Activated naive CD8-positive, alpha-beta T cell treated with anti-CD3 and anti-CD28 coated beads, Interleukin-2, amount 10 ng/mL, durations not matched to agents 7 days and 5 days (primary cell): ENCODE data around the gene VGF. TPM values are rescaled to one million over a fixed set of nuclear protein-coding genes. Genes with fewer than 3 reads are reported as not detected.
A peak's percentile ranks its signal among the peaks of the same experiment; 100 is the strongest.
"Not testable (repeated sequence)": the region's sequence is repeated elsewhere in the genome, so short reads cannot be mapped to it uniquely, and the experiment has no call there.

Source experiments
- ATAC-seq: fragments of 150-1000 bp; cut with Tn5 transposase; one replicate; pipeline ENCODE4 v1.10.0; 2021; ENCODE audit warnings: low read depth, moderate library complexity
- POLR2A ChIA-PET: fragments of 350-600 bp; sonication (Branson Sonifier 250); formaldehyde crosslinking; loops from one replicate; lab custom pipeline; 2021; ENCODE audit warnings: antibody characterized with exemption; lab: Charles Lee
- DNase-seq: peaks from one replicate; pipeline ENCODE4 v3.0.0; 2021
- H3K27ac Mint-ChIP-seq: one replicate; pipeline ENCODE4 v1.8.0; 2022; ENCODE audit warnings: mild to moderate bottlenecking, mixed read lengths
- H3K27me3 Mint-ChIP-seq: one replicate; pipeline ENCODE4 v1.8.0; 2022; ENCODE audit warnings: mild to moderate bottlenecking, moderate library complexity, mixed read lengths
- H3K36me3 Mint-ChIP-seq: one replicate; pipeline ENCODE4 v1.8.0; 2021; ENCODE audit warnings: mild to moderate bottlenecking, mixed read lengths
- H3K4me1 Mint-ChIP-seq: one replicate; pipeline ENCODE4 v1.8.0; 2021; ENCODE audit warnings: mixed read lengths
- H3K4me3 Mint-ChIP-seq: one replicate; pipeline ENCODE4 v1.8.0; 2022; ENCODE audit warnings: mild to moderate bottlenecking, moderate library complexity, mixed read lengths
- H3K9me3 Mint-ChIP-seq: one replicate; pipeline ENCODE4 v1.8.0; 2021; ENCODE audit warnings: mixed read lengths
- total RNA-seq, 2 experiments: library from RNA; stranded (reverse); gene quantifications; one replicate each; pipeline ENCODE4 v1.2.3, GENCODE V29; 2021

The VGF gene
- total RNA-seq, 2 experiments from 2014 or later = 0.14 to 0.17 TPM

DNA sequence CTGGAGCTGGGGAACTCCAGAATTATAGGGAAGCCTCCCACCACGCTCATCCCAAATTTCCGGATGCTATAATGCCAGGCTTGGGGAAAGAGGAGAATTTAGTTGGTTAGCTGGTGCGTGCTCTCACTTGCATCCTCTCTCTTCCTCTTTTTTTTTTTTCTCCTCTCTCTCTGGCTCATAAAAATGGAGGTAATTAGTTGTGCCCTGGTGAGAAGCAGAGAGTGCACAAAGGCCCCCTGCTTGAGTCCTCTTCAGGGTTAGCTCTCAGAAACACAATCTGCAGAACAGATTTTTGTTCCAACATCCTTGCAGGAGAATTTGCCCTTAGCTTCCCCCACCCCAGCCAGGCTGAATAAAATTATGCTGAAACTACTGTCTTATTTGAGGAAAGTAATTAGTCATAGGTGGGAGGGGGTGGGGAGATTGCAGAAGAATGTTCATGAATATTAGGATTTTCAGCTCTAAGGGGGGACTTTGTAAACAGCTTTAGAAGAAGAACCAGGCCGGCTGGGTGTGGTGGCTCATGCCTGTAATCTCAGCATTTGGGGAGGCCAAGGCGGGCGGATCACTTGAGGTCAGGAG lies 30.9 kb downstream of the VGF start:
- Mint-ChIP-seq H3K9me3 (no peaks in the 10 kb centered on the region), H3K4me3 (no peak overlapping the region), H3K4me1 (peaks cover 19% of the 10 kb centered on the region)

DNA sequence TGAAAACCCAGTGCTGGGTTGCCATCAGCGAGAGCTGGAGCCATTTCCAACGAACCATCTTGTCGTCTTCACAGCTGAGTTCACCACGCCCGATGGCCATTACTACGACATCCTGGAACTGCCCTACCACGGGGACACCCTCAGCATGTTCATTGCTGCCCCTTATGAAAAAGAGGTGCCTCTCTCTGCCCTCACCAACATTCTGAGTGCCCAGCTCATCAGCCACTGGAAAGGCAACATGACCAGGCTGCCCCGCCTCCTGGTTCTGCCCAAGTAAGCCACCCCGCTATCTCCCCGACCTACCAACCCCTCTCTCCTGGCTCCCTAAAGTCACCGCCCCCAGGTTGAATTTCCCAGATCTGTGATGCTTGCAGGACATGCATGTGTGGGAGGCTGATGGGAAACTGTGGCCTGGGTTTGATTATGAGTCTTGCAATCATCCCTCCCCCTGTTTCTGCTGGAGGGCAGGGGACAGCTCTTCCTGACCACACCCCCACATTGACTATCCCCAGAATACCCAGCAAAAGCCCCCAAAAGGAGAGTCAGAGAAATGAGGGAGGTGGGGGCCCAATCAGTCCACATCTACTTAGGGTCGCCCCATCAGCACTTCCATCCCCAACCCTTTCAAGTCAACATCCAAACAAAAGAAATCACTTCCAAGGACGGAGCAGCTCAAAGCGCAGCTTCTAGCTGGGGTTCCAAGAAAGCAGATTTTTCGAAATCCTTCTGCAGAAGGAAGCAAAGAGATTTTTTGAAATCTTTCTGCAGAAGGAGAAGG lies 31.6 kb downstream of the VGF start:
- Mint-ChIP-seq H3K4me1 (peaks cover 17% of the 10 kb centered on the region), H3K36me3 (no peaks in the 10 kb centered on the region), H3K27ac (no peak overlapping the region), H3K9me3 (no peaks in the 10 kb centered on the region), H3K27me3 (peaks cover 52% of the 10 kb centered on the region), H3K4me3 (no peak overlapping the region)
- ATAC-seq (no peak), DNase-seq (no peak)
- POLR2A ChIA-PET = no interaction called here

More for the DNA sequence above, 30.9 kb downstream of the VGF start:
- DNase-seq (no peak), ATAC-seq (no peak)
- no peak overlapping the region for H3K27ac Mint-ChIP-seq
- H3K27me3 Mint-ChIP-seq = peaks cover 48% of the 10 kb centered on the region
- H3K36me3 Mint-ChIP-seq = no peaks in the 10 kb centered on the region
- POLR2A ChIA-PET = no interaction called here

GRCh38 chr7:101132626-101133600 lies 32.5 kb downstream of the VGF start:
- ATAC-seq, H3K4me3 Mint-ChIP-seq, H3K27ac Mint-ChIP-seq, H3K36me3 Mint-ChIP-seq, H3K9me3 Mint-ChIP-seq, DNase-seq, POLR2A ChIA-PET: not testable (repeated sequence)
- Mint-ChIP-seq H3K4me1 (peaks cover 14% of the 10 kb centered on the region), H3K27me3 (peaks cover 57% of the 10 kb centered on the region)

GRCh38 chr7:101129603-101130117 lies 35.7 kb downstream of the VGF start:
- Mint-ChIP-seq H3K4me1 (peaks cover 32% of the 10 kb centered on the region), H3K9me3 (no peaks in the 10 kb centered on the region), H3K27me3 (peaks cover 47% of the 10 kb centered on the region), H3K27ac (no peak overlapping the region), H3K4me3 (no peak overlapping the region), H3K36me3 (no peaks in the 10 kb centered on the region)
- DNase-seq (no peak), ATAC-seq (no peak)
- POLR2A ChIA-PET = interaction anchor here (0.6 kb wide), 1 partner anchor 70 kb away, joined by 4 read pairs; no protein-coding TSS in a partner anchor

DNA sequence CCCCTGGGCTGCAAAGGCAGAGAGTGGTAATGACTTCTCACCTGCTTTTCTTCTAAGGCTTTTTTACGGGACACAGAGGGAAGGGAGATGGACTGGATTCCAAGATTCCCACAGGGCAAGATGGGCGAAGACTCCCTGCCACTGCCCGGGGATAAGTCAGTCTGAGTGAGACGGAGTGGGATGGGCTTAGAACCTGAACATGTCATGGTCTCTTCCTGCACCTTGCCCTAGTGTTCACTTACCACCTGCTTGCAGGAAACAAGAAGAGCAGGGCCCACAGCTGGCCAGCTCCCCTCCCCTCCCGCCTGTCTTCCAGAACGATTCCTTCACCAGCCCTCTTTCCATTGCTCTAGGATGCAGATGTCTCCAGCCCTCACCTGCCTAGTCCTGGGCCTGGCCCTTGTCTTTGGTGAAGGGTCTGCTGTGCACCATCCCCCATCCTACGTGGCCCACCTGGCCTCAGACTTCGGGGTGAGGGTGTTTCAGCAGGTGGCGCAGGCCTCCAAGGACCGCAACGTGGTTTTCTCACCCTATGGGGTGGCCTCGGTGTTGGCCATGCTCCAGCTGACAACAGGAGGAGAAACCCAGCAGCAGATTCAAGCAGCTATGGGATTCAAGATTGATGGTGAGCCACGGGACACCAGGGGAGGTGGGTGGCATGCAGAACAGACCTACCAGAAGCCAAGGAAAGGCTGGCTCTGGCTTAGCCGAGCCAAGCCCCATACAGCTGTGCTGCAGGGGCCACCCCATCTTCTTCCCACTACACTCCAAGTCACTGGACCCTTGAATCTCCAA lies 37.1 kb downstream of the VGF start:
- POLR2A ChIA-PET = interaction anchor here (1.0 to 2.6 kb wide), 3 partner anchors 10 to 162 kb away, joined by 3 to 11 read pairs (median 8); partner anchors contain the start of gene TRIM56
- no peak overlapping the region for H3K27ac Mint-ChIP-seq

GRCh38 chr7:101127460-101128039 lies 37.8 kb downstream of the VGF start:
- no peaks in the 10 kb centered on the region for H3K9me3 Mint-ChIP-seq
- DNase-seq = no peak
- peak overlapping the region; percentile 86 for H3K4me3 Mint-ChIP-seq
- ATAC-seq = no peak
- peaks cover 42% of the 10 kb centered on the region for H3K4me1 Mint-ChIP-seq
- peaks cover 38% of the 10 kb centered on the region for H3K27me3 Mint-ChIP-seq
- POLR2A ChIA-PET = interaction anchor here (2.2 to 2.6 kb wide), 2 partner anchors 11 to 42 kb away, joined by 8 to 11 read pairs; partner anchors contain the start of gene TRIM56
- no peaks in the 10 kb centered on the region for H3K36me3 Mint-ChIP-seq
- H3K27ac Mint-ChIP-seq = peak overlapping the region; percentile 74

More for the DNA sequence above, 37.1 kb downstream of the VGF start:
- Mint-ChIP-seq H3K4me3 (no peak overlapping the region), H3K4me1 (peaks cover 37% of the 10 kb centered on the region), H3K9me3 (no peaks in the 10 kb centered on the region), H3K36me3 (no peaks in the 10 kb centered on the region), H3K27me3 (peaks cover 36% of the 10 kb centered on the region)
- ATAC-seq (no peak), DNase-seq (no peak)

- H3K36me3 Mint-ChIP-seq = no peaks in the 10 kb centered on the region
- DNase-seq (peak; percentile 71), ATAC-seq (peak; percentile 90)
- H3K4me1 Mint-ChIP-seq = peaks cover 48% of the 10 kb centered on the region
- POLR2A ChIA-PET = interaction anchor here (1.5 to 2.6 kb wide), 3 partner anchors 11 to 125 kb away, joined by 5 to 11 read pairs (median 8); partner anchors contain the start of gene TRIM56
- H3K9me3 Mint-ChIP-seq = no peaks in the 10 kb centered on the region
- peak within 1 kb of the TSS; percentile 74 for H3K27ac Mint-ChIP-seq
- peaks cover 36% of the 10 kb centered on the region for H3K27me3 Mint-ChIP-seq
- H3K4me3 Mint-ChIP-seq = peak within 1 kb of the TSS; percentile 86
Measured at GRCh38 chr7:101126651-101127459, 38.5 kb downstream of the VGF start, which contains the start of gene SERPINE1. SERPINE1 (plus strand) TSS chr7:101127104; CDS start chr7:101128394, 1,290 bp downstream.

DNA sequence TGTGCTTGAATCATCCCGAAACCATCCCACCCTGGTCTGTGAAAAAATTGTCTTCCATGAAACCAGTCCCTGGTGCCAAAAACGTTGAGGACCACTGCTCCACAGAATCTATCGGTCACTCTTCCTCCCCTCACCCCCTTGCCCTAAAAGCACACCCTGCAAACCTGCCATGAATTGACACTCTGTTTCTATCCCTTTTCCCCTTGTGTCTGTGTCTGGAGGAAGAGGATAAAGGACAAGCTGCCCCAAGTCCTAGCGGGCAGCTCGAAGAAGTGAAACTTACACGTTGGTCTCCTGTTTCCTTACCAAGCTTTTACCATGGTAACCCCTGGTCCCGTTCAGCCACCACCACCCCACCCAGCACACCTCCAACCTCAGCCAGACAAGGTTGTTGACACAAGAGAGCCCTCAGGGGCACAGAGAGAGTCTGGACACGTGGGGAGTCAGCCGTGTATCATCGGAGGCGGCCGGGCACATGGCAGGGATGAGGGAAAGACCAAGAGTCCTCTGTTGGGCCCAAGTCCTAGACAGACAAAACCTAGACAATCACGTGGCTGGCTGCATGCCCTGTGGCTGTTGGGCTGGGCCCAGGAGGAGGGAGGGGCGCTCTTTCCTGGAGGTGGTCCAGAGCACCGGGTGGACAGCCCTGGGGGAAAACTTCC lies 39.2 kb downstream of the VGF start:
- ATAC-seq (peak; percentile 12), DNase-seq (peak; percentile 45)
- peak overlapping the region; percentile 74 for H3K27ac Mint-ChIP-seq
- H3K27me3 Mint-ChIP-seq = peaks cover 34% of the 10 kb centered on the region
- no peaks in the 10 kb centered on the region for H3K36me3 Mint-ChIP-seq
- peaks cover 50% of the 10 kb centered on the region for H3K4me1 Mint-ChIP-seq
- peak overlapping the region; percentile 86 for H3K4me3 Mint-ChIP-seq
- H3K9me3 Mint-ChIP-seq = no peaks in the 10 kb centered on the region
- POLR2A ChIA-PET = interaction anchor here (1.3 to 2.6 kb wide), 4 partner anchors 12 to 126 kb away, joined by 3 to 11 read pairs (median 6); partner anchors contain the start of gene TRIM56

DNA sequence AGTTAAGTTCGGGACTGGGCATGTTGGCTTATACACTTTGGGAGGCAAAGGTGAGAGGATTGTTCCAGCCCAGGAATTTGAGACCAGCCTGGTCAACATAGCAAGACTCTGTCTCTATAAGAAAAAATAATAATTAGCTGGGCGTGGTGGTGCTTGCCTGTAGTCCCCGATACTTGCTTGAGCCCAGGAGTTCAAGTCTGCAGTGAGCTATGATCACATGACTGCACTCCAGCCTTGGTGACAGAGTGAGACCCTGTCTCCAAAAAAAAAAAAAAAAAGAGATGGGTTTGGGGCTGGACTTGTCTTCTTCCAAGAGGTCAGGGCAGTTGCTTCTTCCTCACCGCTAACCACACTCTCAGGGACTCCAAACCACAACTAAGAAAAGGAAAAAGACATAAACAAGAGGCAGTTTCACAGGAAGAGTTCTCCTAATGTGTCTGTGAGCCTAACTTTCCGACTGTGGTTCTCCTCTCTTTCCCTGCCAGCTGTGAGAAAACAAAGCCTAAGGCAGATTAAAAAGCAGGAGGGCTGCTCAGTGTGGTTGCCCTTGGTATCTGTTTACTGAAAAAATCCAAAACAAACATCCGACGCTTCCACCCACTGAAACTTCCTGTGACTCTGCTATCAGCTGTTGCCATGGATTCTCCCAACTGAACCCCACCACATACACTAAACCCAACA lies 40.9 kb downstream of the VGF start:
- Mint-ChIP-seq H3K9me3 (no peaks in the 10 kb centered on the region), H3K36me3 (no peaks in the 10 kb centered on the region), H3K4me1 (peaks cover 54% of the 10 kb centered on the region), H3K27ac (peak overlapping the region; percentile 52), H3K4me3 (peak overlapping the region; percentile 64), H3K27me3 (peaks cover 35% of the 10 kb centered on the region)
- ATAC-seq (no peak), DNase-seq (no peak)
- POLR2A ChIA-PET = no interaction called here

- no peak for DNase-seq
- peaks cover 54% of the 10 kb centered on the region for H3K4me1 Mint-ChIP-seq
- no peak overlapping the region for H3K27ac Mint-ChIP-seq
- ATAC-seq = no peak
- H3K9me3 Mint-ChIP-seq = no peaks in the 10 kb centered on the region
- no peak overlapping the region for H3K4me3 Mint-ChIP-seq
- no peaks in the 10 kb centered on the region for H3K36me3 Mint-ChIP-seq
- POLR2A ChIA-PET = interaction anchor here (0.7 to 2.1 kb wide), 2 partner anchors 18 to 38 kb away, joined by 3 to 7 read pairs; partner anchors contain the start of gene TRIM56
- H3K27me3 Mint-ChIP-seq = peaks cover 31% of the 10 kb centered on the region
Measured at GRCh38 chr7:101123703-101124068, 41.7 kb downstream of the VGF start.
